Fibroblast of villous mesenchyme (primary cell): Measurements from ENCODE around the gene PICALM. TPM values are rescaled to one million over a fixed set of nuclear protein-coding genes. Genes with fewer than 3 reads are reported as not detected.
"Not testable (repeated sequence)": the region's sequence is repeated elsewhere in the genome, so short reads cannot be mapped to it uniquely, and the experiment has no call there.

Source experiments
- DNase-seq: peaks from one replicate; pipeline ENCODE4 v3.0.0-alpha.2; 2010; ENCODE audit warnings: low read depth
- H3K4me3 ChIP-seq: 2 replicates; pipeline ENCODE4 v1.5.1; 2011; ENCODE audit warnings: low read depth, mild to moderate bottlenecking, low read length
- CTCF ChIP-seq: IDR thresholded peaks from 2 replicates; pipeline ENCODE4 v1.5.1; 2012; ENCODE audit warnings: low read depth, mild to moderate bottlenecking, low read length; ENCODE audit not compliant: insufficient read depth
- total RNA-seq: library from RNA; depleted of rRNA; stranded (reverse); fragments of >200 nt; gene quantifications from 2 replicates; pipeline ENCODE4 v1.2.3, GENCODE V29; 2012

Gene PICALM
- total RNA-seq, 1 donor: 388 TPM

GRCh38 chr11:85939099-85940015, 129.5 kb downstream of the PICALM start:
- H3K4me3 ChIP-seq: no peak overlapping the region
- no peak for TF ChIP-seq CTCF
- DNase-seq: no peak

- no peak for TF ChIP-seq CTCF
- H3K4me3 ChIP-seq: no peak overlapping the region
Observed at GRCh38 chr11:85937835-85938234, 131.0 kb downstream of the PICALM start.

GRCh38 chr11:85935751-85936150, 133.1 kb downstream of the PICALM start:
- no peak for DNase-seq
- TF ChIP-seq CTCF: no peak
- H3K4me3 ChIP-seq: no peak overlapping the region

More at GRCh38 chr11:85937835-85938234, 131.0 kb downstream of the PICALM start:
- no peak for DNase-seq

- no peak for DNase-seq
- TF ChIP-seq CTCF: no peak
- no peak overlapping the region for H3K4me3 ChIP-seq
Observed at GRCh38 chr11:85934596-85935169, 134.2 kb downstream of the PICALM start.

GRCh38 chr11:85930879-85931366, 138.0 kb downstream of the PICALM start:
- DNase-seq: no peak
- H3K4me3 ChIP-seq: no peak overlapping the region
- no peak for TF ChIP-seq CTCF

GRCh38 chr11:85926653-85927214, 142.2 kb downstream of the PICALM start:
- not testable (repeated sequence) for H3K4me3 ChIP-seq, DNase-seq

GRCh38 chr11:85923455-85923854, 145.4 kb downstream of the PICALM start:
- no peak for DNase-seq
- H3K4me3 ChIP-seq: no peak overlapping the region
- TF ChIP-seq CTCF: no peak
